Measurements from ENCODE around the gene MED16.
"Not testable (repeated sequence)": the region's sequence is repeated elsewhere in the genome, so short reads cannot be mapped to it uniquely, and the experiment has no call there.

Gene MED16

DNA sequence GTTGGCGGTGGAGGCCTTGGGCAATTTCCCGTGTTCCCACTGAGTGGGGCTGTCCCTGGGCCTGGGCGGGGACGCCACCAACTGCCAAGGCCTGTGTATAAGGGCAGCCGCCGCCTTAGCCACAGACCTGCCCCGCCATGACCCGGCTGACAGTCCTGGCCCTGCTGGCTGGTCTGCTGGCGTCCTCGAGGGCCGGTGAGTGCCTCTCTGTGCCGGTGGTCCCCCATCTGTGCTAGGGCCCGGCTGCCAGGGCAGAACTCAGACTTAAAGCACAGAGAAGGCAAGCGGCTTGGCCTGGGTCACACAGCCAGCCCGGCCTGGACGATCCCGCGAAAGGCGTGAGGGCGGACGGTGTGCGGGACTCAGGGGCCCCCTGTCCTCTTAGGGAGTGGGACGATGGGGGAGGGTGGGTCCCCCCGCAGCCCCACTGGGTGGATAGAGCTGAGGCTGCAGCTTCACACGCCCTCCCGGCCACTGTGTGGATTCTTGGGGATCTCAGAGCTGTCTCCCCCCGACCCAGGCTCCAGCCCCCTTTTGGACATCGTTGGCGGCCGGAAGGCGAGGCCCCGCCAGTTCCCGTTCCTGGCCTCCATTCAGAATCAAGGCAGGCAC lies 65.2 kb downstream of the MED16 start, which contains the start of gene AZU1:
Gene AZU1 (plus strand): TSS at position 128 of the 612 bp plus-strand sequence. CDS start 10 bp downstream, at position 138.
- no peak for DNase-seq (ENCODE audit: low read depth, low spot score)

DNA sequence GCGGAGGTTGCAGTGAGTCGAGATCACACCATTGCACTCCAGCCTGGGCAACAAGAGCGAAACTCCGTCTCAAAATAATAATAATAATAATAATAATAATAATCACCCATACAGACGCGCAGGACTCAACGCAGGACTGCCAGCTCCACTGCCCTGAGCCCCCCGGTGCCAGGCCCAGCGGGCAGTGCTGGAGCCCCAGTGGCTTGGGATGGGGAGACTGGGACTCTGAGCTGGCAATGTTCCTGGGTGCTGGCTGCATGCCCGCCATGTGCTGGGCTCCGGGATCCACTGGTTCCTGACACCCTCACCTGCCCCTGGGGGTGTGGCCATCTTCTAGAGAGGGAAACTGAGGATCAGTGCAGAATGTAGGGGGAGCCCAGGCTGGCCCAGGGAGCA lies 65.7 kb downstream of the MED16 start:
- no peak for DNase-seq (ENCODE audit: low read depth, low spot score)

DNA sequence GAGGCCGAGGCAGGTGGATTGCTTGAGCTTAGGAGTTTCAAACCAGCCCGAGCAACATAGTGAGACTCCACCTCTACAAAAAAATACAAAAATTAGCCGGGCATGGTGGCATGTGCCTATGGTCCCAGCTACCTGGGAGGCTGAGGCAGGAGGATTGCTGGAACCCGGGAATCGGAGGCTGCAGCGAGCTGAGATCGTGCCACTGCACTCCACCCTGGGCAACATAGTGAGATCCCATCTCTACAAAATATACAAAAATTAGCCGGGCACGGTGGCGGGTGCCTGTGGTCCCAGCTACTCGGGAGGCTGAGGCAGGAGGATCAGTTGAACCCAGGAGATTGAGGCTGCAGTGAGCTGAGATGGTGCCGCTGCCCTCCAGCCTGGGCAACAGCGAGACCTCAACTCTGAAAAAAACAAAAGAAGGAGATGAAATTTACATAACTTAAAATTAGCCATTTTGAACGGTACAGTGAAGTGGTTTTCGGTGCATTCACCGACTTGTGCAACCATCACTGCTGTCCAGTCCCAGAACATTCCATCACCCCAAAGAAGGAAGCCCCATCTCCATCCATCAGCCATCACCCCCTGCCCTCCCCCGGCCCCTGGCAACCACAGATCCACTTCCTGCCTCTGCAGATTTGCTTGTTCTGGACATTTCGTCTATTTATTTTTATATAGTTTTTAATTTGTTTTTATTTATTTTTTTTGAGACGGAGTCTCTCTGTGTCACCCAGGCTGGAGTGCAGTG lies 66.9 kb downstream of the MED16 start:
- DNase-seq (ENCODE audit: low read depth, low spot score): no peak

DNA sequence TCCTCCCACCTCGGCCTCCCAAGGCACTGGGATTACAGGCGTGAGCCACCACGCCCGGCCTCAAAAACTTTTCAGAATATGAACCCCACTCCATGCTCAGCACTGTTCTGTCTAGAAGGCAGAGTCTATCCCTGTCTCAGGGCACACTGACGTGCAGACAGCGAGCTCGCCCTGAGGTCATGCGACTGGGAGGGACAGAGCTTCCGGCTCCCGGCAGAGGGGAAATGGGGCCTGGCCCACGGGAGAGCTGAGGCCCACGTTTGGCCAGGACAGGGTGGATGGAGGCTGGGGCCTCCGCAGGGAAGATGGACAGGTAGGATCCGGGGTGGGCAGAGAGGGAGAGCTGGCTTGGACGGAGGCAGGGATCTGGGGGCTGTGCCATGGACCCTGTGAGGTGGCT lies 68.1 kb downstream of the MED16 start:
- DNase-seq (ENCODE audit: low read depth, low spot score): no peak

DNA sequence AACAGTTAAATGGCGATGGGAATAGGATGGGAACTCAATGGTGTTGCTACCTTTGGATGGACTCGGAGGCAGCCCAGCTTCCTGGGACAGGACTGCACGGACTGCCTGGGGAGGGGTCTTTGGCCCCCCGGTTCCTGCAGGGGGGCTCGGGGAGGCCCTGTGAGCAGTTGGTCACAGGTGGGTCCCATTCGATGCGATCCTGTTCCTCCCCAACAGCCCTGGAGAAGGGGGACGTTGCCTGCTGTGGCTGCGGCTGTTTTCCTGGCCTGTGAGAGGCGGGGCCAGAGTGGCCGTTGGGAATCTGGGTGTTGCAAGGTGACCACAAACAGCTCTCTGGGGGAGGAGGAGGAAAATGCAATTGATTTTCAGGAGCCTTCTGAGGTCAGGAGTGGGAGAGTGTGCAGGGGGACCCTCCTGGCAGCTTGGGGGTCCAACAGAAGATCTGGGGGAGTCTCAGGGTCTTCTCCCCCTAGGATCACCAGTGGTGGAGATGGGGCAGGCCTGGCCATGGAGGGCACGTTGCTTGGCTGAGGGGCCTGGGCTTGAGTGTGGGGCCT lies 69.3 kb downstream of the MED16 start:
- DNase-seq (ENCODE audit: low read depth, low spot score): no peak

DNA sequence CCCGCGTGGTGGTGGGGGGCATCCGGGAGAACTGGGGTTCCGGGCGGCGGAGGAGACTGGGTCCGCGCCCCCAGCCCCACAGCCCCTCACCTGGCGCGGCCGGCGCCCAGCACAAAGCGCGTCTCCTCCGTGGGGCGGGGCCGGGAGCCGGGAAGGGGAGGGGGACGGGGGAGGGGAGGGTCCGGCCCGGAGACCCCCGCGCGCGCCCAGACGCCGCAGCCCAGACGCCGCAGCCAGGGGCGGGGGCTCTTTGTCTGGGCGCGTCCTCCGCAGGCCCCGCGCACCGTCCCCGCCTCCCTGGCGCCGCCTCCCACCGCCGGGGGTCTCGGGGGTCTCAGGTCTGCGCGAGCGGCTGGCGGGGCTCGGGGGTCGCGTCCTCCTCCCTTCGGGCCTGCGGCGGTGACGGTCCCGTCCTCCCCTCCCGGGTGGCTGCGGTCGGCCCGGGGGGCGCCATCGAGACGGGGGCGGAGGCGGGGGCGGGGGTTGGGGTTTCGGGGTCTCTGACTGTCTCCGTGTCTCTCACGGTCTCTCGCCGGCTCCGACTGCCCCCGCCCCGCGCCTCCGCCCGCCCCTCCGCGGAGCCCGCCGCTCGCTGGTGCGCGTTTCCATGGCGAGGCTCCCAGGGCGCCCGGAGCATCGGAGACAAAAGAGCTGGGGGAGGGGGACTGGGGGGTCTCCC lies 71.0 kb downstream of the MED16 start, which contains the start of gene PLPPR3:
Gene PLPPR3 (minus strand): TSS at position 131 of the 679 bp plus-strand sequence. CDS start 396 bp downstream, outside the sequence.
- DNase-seq (ENCODE audit: low read depth, low spot score): no peak

DNA sequence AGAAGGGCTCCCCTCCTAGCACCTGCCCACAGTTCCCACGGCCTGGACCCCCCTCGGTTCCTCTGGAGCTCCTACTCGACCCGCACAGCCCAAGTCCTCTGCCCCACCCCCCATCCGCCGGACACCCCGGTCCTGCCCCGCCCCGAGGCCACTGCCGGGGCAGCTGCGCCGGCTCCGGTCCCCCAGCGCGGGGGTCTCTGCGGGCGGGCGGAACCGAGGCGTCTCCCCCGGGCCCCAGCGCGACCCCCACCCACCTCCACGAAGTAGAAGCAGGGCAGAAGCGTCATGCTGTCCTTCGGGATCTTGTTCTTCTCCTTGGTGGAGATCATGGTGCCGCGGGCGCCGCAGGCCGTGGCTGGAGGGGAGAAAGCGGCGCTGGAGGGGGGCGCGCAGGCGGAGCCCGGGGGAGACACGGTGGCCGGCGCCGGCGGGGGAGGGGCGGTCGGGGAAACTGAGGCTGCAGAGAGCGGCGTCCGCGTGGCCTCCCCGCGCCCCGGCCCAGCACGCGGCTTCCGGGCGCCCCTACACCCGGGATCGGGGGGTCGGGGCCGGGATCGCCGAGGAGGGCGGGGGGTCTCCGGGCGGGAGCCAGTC lies 71.7 kb downstream of the MED16 start:
- no peak for DNase-seq (ENCODE audit: low read depth, low spot score)

DNA sequence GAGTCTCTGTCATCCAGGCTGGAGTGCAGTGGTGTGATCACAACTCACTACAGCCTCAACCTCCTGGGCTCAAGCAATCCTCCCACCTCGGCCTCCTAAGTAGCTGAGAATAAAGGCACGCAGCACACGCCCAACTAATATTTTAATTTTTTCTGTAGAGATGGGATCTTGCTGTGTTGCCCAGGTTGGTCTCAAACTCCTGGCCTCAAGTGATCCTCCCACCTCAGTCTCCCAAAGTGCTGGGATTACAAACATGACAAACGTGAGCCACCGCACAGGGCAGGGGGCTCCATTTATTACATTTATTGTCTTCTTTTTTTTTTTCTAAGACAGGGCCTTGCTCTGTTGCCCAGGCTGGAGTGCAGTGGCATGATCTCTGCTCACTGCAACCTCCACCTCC lies 72.8 kb downstream of the MED16 start:
- not testable (repeated sequence) for DNase-seq (ENCODE audit: low read depth, low spot score)
